Muscle layer of duodenum (tissue), 2 donors: ENCODE data around the gene ATP5F1B.

ENCODE experiments used
- H3K27ac ChIP-seq: one replicate; pipeline ENCODE4 v1.7.0; 2013; ENCODE audit warnings: mild to moderate bottlenecking, low read length
- H3K27me3 ChIP-seq: one replicate; pipeline ENCODE4 v1.7.0; 2013; ENCODE audit warnings: low read depth, mild to moderate bottlenecking, control low read depth, low read length
- H3K36me3 ChIP-seq, 2 donors: one replicate each; pipeline ENCODE4 v1.7.0; 2013; ENCODE audit warnings: low read length in 2 of 2, control low read depth in 1 of 2, mild to moderate bottlenecking in 1 of 2; ENCODE audit not compliant: insufficient read depth in 2 of 2, control insufficient read depth in 1 of 2
- H3K4me1 ChIP-seq, 2 donors: one replicate each; pipeline ENCODE4 v1.7.0; 2013; ENCODE audit warnings: low read length in 2 of 2, mild to moderate bottlenecking in 2 of 2, control low read depth in 1 of 2, moderate library complexity in 1 of 2; ENCODE audit not compliant: insufficient read depth in 2 of 2, control insufficient read depth in 1 of 2
- H3K4me3 ChIP-seq, 2 donors: one replicate each; pipeline ENCODE4 v1.7.0; 2013; ENCODE audit warnings: low read length in 2 of 2, low read depth in 1 of 2, mild to moderate bottlenecking in 1 of 2
- H3K9me3 ChIP-seq, 2 donors: one replicate each; pipeline ENCODE4 v1.7.0; 2013; ENCODE audit warnings: low read length in 2 of 2, control low read depth in 1 of 2, mild to moderate bottlenecking in 1 of 2; ENCODE audit not compliant: control insufficient read depth in 1 of 2
- donor health status: healthy.

ATP5F1B gene

DNA sequence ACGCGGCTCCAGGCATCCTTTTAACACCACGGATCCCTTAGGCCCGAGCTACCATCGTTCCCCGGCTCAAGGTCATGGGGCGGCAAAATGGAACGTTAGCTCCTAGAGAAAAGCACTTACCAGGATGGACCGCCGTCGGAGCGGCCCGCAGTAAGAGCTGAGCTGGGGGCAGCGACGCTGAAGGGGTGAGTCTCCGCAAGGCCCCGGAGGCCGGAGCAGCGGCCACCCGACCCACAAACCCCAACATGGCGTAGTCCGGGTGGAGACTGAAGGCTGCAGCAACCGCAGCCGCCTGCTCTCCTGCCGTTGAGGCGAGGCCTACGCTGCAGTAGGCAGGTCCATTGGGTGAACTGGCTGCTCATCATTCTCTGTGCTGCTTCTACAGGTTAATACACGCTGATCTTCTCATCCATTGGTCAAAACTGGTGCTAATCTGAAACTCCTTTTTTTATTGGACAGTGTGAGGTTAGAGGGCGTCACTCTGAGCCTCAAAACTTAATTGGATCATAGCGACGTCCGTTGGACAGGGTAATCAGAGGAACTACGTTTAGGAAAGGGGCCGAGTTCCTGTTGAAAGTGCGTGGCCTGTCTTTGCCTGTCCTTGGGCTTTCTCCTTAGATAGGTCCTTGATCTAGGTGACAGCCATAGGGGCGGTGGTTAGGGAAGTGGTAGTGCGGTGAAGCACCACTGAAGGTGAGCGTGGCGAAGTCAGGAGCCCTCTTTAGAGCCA is at the start of gene ATP5F1B:
TSS of gene ATP5F1B (minus strand) at position 268 of the 730 bp plus-strand sequence. CDS start at position 247, 21 bp downstream.
- Histone ChIP-seq H3K9me3 (no peaks in the 10 kb centered on the region), H3K36me3 (peaks cover 22 to 24% of the 10 kb centered on the region in 2 donors), H3K4me3 (peak within 1 kb of the TSS; percentile 95 to 100), H3K27me3 (no peaks in the 10 kb centered on the region), H3K27ac (peak within 1 kb of the TSS; percentile 100), H3K4me1 (peaks cover 5 to 25% of the 10 kb centered on the region in 2 donors)

GRCh38 chr12:56694161-56694560 is 48.4 kb upstream of the ATP5F1B start:
- Histone ChIP-seq H3K27ac (no peak overlapping the region), H3K4me3 (no peak overlapping the region), H3K36me3 (no peaks in the 10 kb centered on the region), H3K9me3 (no peaks in the 10 kb centered on the region), H3K4me1 (no peaks in the 10 kb centered on the region), H3K27me3 (no peaks in the 10 kb centered on the region)

- Histone ChIP-seq H3K4me1 (peaks cover 10 to 21% of the 10 kb centered on the region in 2 donors), H3K27me3 (no peaks in the 10 kb centered on the region), H3K9me3 (no peaks in the 10 kb centered on the region), H3K27ac (peak overlapping the region; percentile 99), H3K36me3 (peaks cover 0 to 9% of the 10 kb centered on the region in 2 donors), H3K4me3 (peak overlapping the region; percentile 66 to 70)
These were observed 43.0 kb upstream of the ATP5F1B start for GRCh38 chr12:56688846-56689109.

DNA sequence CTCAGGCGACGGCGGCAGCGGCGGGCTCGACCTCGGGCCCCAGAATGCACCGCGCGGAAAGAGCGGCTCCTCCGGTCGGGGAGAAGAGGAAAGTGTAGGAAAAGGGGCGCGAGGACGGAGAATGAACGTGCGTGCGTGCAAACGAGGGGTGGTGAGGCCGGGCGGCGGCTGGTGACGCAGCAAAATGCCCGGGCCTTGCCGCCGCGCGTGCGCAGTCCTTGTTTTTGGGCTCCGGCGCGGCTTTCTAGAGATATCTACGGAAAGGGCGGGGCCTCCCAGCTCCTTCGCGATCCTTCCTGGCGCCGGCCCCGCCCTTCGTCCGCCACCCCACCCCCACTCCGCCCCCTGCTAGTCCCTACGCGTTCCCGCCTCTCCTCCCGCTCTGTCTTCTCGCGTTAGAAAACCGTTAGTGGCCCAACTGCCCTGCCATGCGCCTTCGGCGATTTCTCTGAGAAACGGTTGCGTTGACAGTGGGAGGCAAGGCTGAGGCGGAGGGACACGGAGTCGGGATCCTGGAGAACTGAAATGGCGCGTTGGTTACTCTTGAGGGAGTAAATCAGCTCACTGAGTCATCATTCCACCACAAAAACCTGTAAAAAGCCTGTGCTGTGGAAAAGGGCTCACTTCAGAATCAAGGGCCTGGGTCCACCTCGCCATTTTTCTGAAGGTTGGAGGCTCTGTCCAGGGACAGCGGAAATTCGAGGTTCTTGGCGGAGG is 42.5 kb upstream of the ATP5F1B start, which contains the start of gene PTGES3:
TSS of gene PTGES3 (minus strand) at position 156 of the 717 bp plus-strand sequence. CDS start 285 bp downstream, outside the sequence.
- Histone ChIP-seq H3K27me3 (no peaks in the 10 kb centered on the region), H3K36me3 (peaks cover 0 to 9% of the 10 kb centered on the region in 2 donors), H3K27ac (peak within 1 kb of the TSS; percentile 99), H3K4me3 (peak within 1 kb of the TSS; percentile 78 to 98), H3K4me1 (peaks cover 10 to 22% of the 10 kb centered on the region in 2 donors), H3K9me3 (no peaks in the 10 kb centered on the region)

- H3K4me1 ChIP-seq = peaks cover 10 to 22% of the 10 kb centered on the region in 2 donors
- peak overlapping the region; percentile 99 for H3K27ac ChIP-seq
- H3K4me3 ChIP-seq = peak overlapping the region; percentile 78 to 98
- peaks cover 0 to 9% of the 10 kb centered on the region in 2 donors for H3K36me3 ChIP-seq
- no peaks in the 10 kb centered on the region for H3K27me3 ChIP-seq
- no peaks in the 10 kb centered on the region for H3K9me3 ChIP-seq
These were observed 41.7 kb upstream of the ATP5F1B start for GRCh38 chr12:56687223-56688128.

- H3K4me3 ChIP-seq = peak overlapping the region; percentile 61 to 98
- no peaks in the 10 kb centered on the region for H3K9me3 ChIP-seq
- H3K27ac ChIP-seq = peak overlapping the region; percentile 90
- no peaks in the 10 kb centered on the region for H3K27me3 ChIP-seq
- peaks cover 10 to 30% of the 10 kb centered on the region in 2 donors for H3K4me1 ChIP-seq
- peaks cover 0 to 9% of the 10 kb centered on the region in 2 donors for H3K36me3 ChIP-seq
These were observed 39.1 kb upstream of the ATP5F1B start for GRCh38 chr12:56684745-56685359.

DNA sequence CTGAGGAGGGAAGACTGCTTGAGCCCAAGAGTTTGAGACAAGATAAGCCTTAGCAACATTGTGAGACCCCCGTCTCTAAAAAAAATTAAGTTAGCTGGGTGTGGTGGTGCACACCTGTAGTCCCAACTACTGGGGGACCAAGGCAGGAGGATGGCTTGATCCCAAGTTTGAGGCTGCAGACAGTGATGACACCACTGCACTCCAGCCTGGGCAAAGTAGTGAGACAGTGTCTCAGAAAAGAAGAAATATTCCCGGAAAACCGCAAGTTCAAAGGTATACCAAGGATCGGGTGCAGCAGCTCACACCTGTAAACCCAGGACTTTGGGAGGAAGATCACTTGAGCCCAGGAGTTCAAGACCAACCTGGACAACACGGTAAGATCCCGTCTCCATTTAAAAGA is 36.5 kb upstream of the ATP5F1B start:
- no peak overlapping the region for H3K27ac ChIP-seq
- H3K27me3 ChIP-seq = no peaks in the 10 kb centered on the region
- H3K4me1 ChIP-seq = peaks cover 10 to 44% of the 10 kb centered on the region in 2 donors
- peaks cover 0 to 1% of the 10 kb centered on the region in 2 donors for H3K36me3 ChIP-seq
- H3K9me3 ChIP-seq = no peaks in the 10 kb centered on the region
- H3K4me3 ChIP-seq = no peak overlapping the region

DNA sequence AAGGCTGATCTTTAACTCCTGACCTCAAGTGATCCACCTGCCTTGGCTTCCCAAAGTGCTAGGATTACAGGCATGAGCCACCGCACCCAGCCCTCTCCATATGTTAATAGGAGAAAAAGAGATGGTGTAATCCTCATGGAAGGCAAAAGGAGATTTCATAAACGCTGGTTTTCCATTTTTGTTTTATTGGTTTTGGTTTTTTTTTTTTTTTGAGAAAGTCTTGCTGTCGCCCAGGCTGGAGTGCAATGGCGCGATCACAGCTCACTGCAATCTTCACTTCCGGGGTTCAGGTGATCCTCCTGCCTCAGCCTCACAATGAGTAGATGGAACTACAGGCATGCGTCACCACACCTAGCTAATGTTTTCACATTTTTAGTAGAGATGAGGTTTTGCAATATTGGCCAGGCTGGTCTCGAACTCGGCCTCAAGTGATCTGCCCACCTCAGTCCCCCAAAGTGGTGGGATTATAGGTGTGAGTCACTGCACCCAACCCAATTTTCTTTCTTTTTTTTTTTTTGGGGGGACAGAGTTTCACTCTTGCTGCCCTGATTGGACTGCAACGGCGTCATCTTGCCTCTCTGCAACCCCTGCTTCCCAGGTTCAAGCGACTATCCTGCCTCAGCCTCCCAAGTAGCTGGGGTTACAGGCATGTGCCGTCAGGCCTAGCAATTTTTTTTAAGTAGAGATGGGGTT is 34.2 kb upstream of the ATP5F1B start:
- Histone ChIP-seq H3K27ac (no peak overlapping the region), H3K27me3 (no peaks in the 10 kb centered on the region), H3K36me3 (no peaks in the 10 kb centered on the region), H3K4me1 (peaks cover 9 to 44% of the 10 kb centered on the region in 2 donors), H3K9me3 (no peaks in the 10 kb centered on the region), H3K4me3 (no peak overlapping the region)

DNA sequence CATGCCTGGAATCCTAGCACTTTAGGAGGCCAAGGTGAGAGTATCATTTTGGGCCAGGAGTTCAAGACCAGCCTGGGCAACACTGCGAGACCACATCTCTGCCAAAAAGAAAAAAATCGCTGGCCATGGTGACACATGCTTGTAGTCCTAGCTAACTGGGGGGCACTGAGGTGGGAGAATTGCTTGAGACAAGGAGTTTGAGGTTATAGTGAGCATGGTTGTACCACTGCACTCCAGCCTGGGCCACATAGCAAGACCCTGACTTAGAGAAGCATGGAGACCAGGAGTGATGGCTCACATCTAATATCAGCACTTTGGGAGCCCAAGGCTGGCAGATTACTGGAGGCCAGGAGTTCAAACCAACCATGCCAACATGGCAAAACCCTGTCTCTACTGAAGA is 33.1 kb upstream of the ATP5F1B start:
- Histone ChIP-seq H3K27ac (no peak overlapping the region), H3K27me3 (no peaks in the 10 kb centered on the region), H3K36me3 (no peaks in the 10 kb centered on the region), H3K9me3 (no peaks in the 10 kb centered on the region), H3K4me1 (peaks cover 0 to 34% of the 10 kb centered on the region in 2 donors), H3K4me3 (no peak overlapping the region)

DNA sequence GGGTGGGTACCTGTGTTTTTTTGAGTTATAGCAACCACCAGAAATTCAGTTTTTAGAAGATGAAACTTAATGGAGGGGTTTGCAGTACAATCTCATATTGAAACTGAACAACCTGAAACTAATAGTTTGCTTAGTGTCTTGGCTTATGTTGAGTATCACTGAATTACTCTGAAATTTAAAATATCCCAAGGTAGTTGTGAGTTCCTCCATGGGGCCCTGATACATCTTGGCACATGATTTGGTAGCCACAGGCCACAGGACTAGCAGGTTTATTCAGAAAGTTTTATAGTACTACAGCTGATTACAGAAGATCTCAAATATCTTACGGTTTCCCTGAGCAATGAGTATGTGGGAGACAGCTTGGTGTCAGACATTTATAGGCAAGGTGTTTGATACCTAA is 31.9 kb upstream of the ATP5F1B start:
- Histone ChIP-seq H3K27me3 (no peaks in the 10 kb centered on the region), H3K4me1 (peaks cover 0 to 38% of the 10 kb centered on the region in 2 donors), H3K4me3 (no peak overlapping the region), H3K27ac (no peak overlapping the region), H3K9me3 (no peaks in the 10 kb centered on the region), H3K36me3 (no peaks in the 10 kb centered on the region)
